Thyroid gland (tissue), 4 donors: Measurements from ENCODE around the gene PRRT2. TPM values are rescaled to one million over a fixed set of nuclear protein-coding genes. Genes with fewer than 3 reads are reported as not detected.

Experiments used
- DNase-seq, 2 donors: peaks; one replicate each; pipeline ENCODE4 v3.0.0-alpha.2; 2019
- H3K27ac ChIP-seq, 3 donors: fragments of 200-600 bp; sonication (generic); 1 replicate in 2 of 3; 2 replicates in 1 of 3; pipeline ENCODE4 v1.5.1; 2016 to 2019; ENCODE audit warnings: mild to moderate bottlenecking in 1 of 3, moderate library complexity in 1 of 3
- H3K27me3 ChIP-seq: fragments of 200-600 bp; sonication (generic); one replicate; pipeline ENCODE4 v1.5.1; 2019
- H3K36me3 ChIP-seq, 2 donors: fragments of 200-600 bp; sonication (generic); one replicate each; pipeline ENCODE4 v1.5.1; 2016 to 2019
- H3K4me1 ChIP-seq, 2 donors: fragments of 200-600 bp; sonication (generic); one replicate each; pipeline ENCODE4 v1.5.1; 2017 to 2019
- H3K4me3 ChIP-seq, 3 donors: fragments of 200-600 bp; sonication (generic); replicated peaks in 1 of 3; 1 replicate in 2 of 3; 2 replicates in 1 of 3; pipeline ENCODE4 v1.5.1; 2016; ENCODE audit warnings: mild to moderate bottlenecking in 1 of 3
- H3K9me3 ChIP-seq: fragments of 200-600 bp; sonication (generic); one replicate; pipeline ENCODE4 v1.5.1; 2017
- CTCF ChIP-seq, 6 experiments: fragments of 200-600 bp in 3 of 6; fragments of 450-650 bp in 3 of 6; sonication (generic) in 3 of 6; IDR thresholded peaks; one replicate each; pipeline ENCODE4 v1.5.1; 2016 to 2019; ENCODE audit warnings: antibody characterized with exemption in 6 of 6, mild to moderate bottlenecking in 2 of 6, inconsistent platforms in 1 of 6, moderate library complexity in 1 of 6
- POLR2A ChIP-seq, 2 donors: fragments of 450-650 bp; IDR thresholded peaks; one replicate each; pipeline ENCODE4 v1.6.1; 2017; ENCODE audit warnings: antibody characterized with exemption in 2 of 2, mild to moderate bottlenecking in 2 of 2, moderate library complexity in 1 of 2
- WGBS, 2 donors: methylation state at CpG; one replicate each; pipeline ENCODE4 v1.1.5; 2017; 5-methylcytosine and 5-hydroxymethylcytosine counted together
- intact Hi-C: fragments of 100-400 bp; cut with DNase I; formaldehyde crosslinking; loops from one replicate; pipeline ENCODE4 v1.15.1; 2023
- total RNA-seq, 4 donors: library from RNA; depleted of rRNA; stranded (reverse); fragments of >200 nt; gene quantifications; one replicate each; pipeline ENCODE4 v1.2.3, GENCODE V29; 2016

PRRT2 gene
- total RNA-seq, 4 donors from 2014 or later: 0.89 to 4.0 (median 2.4) TPM

DNA sequence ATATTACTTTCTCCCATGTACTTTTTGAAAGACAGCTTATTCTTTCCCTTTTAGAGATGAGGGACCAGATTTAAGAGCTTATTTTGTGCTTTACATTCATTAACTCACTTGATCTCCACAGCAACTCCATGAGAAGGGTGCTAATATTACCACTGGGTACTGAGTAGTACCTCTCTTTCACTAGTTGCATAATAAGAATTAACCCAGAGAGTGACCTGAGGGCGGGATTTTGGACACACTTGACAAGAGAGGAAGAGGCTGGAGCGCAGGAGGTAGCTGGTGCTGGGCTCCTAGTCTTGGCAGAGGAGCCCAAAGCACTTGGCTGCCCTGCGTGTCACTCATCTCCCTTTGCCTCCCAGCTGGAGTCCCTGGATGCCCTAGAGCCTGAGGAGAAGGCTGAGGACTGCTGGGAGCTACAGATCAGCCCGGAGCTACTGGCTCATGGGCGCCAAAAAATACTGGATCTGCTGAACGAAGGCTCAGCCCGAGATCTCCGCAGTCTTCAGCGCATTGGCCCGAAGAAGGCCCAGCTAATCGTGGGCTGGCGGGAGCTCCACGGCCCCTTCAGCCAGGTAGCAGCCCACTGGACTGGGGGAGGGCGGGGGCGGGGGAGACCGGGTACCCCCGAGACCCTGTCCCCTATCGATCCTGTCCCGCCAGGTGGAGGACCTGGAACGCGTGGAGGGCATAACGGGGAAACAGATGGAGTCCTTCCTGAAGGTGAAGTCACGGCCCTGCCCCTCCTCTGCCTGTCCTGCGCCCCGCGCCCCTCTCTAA, 7.3 kb upstream of the PRRT2 start:
- TF ChIP-seq POLR2A (IDR thresholded peaks at IDR 0.05) (peak in 1 of 2 donors; percentile 53), CTCF (IDR thresholded peaks at IDR 0.05) (peak in 1 of 6 experiments; percentile 8)
- Histone ChIP-seq H3K4me1 (peaks cover 22 to 36% of the 10 kb centered on the region in 2 donors), H3K27ac (peak overlapping the region; percentile 85 to 98 (median 97)), H3K9me3 (no peaks in the 10 kb centered on the region), H3K4me3 (peak overlapping the region; percentile 42 to 74 (median 69)), H3K27me3 (no peaks in the 10 kb centered on the region), H3K36me3 (peaks cover 14 to 15% of the 10 kb centered on the region in 2 donors)
- 2 to 3% methylated on average over 15 to 21 of the region's 26 CpGs for WGBS, 2 donors
- intact Hi-C loops: no loop called here
- peak; percentile 85 to 89 for DNase-seq

DNA sequence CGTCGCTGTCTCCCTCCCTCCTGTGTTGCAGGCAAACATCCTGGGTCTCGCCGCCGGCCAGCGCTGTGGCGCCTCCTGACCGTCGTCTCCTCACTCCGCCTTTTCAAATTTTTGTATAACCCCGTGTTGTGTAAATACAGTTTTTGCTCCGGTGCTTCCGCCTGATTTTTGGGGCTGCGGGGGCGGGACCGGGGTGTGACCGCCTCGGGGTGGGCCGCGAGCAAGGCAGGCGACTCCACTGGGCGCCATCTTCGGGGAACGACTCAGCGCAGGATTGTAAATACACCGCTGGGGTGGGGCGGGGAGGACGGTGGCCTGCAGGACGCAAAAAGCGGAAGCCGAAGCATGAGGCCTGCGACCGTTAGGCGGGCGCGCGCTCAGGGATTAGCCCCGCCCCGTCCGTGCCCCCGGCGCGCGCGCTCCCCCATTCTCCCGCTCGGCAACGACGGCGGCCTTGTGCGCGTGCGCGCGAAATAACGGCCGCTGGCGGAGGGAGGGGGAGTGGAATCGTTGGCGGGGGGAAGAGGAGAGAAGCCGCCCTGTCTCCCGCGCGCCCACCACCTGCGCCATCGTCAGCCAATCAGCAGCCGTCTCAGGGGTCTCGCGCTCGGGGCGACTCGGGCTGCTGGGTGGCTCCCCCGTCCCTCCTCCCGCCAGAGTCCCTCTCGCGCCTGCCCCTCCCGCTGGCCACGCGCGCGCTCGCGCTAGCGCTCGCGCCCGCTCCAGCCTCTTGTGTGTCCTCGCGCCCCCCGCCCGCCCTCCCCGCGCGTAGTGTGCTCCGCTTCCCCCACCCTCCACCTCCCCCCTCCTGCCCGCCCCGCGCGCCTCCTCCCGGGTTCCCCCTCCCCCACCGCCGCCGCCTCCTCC, 6.5 kb upstream of the PRRT2 start:
- TF ChIP-seq POLR2A (IDR thresholded peaks at IDR 0.05) (peak in 1 of 2 donors; percentile 88), CTCF (IDR thresholded peaks at IDR 0.05) (peak in 1 of 6 experiments; percentile 5)
- peak; percentile 98 for DNase-seq
- peaks cover 25 to 44% of the 10 kb centered on the region in 2 donors for H3K4me1 ChIP-seq
- intact Hi-C loops: no loop called here
- peak overlapping the region; percentile 52 to 74 (median 69) for H3K4me3 ChIP-seq
- peak overlapping the region; percentile 85 to 98 (median 97) for H3K27ac ChIP-seq
- 0 to 1% methylated on average over 13 to 58 of the region's 103 CpGs for WGBS, 2 donors
- H3K27me3 ChIP-seq: no peaks in the 10 kb centered on the region
- no peaks in the 10 kb centered on the region for H3K9me3 ChIP-seq
- H3K36me3 ChIP-seq: peaks cover 15 to 16% of the 10 kb centered on the region in 2 donors

- H3K27ac ChIP-seq: peak within 1 kb of the TSS; percentile 87 to 98 (median 97)
- H3K9me3 ChIP-seq: no peaks in the 10 kb centered on the region
- intact Hi-C loops: no loop called here
- DNase-seq: peak in 1 of 2 donors; percentile 95
- TF ChIP-seq CTCF (IDR thresholded peaks at IDR 0.05) (no peak), POLR2A (IDR thresholded peaks at IDR 0.05) (no peak)
- peaks cover 31 to 50% of the 10 kb centered on the region in 2 donors for H3K4me1 ChIP-seq
- WGBS, 2 donors: no CpG with 5 or more reads among the region's 67 CpGs
- peak within 1 kb of the TSS; percentile 52 to 74 (median 69) for H3K4me3 ChIP-seq
- peaks cover 11 to 15% of the 10 kb centered on the region in 2 donors for H3K36me3 ChIP-seq
- no peaks in the 10 kb centered on the region for H3K27me3 ChIP-seq
These were observed 5.9 kb upstream of the PRRT2 start, which contains the start of gene MAZ for GRCh38 chr16:29806099-29806579. Gene MAZ, plus strand, starts transcription at chr16:29806529. Its CDS starts 173 bp downstream, at chr16:29806702.

DNA sequence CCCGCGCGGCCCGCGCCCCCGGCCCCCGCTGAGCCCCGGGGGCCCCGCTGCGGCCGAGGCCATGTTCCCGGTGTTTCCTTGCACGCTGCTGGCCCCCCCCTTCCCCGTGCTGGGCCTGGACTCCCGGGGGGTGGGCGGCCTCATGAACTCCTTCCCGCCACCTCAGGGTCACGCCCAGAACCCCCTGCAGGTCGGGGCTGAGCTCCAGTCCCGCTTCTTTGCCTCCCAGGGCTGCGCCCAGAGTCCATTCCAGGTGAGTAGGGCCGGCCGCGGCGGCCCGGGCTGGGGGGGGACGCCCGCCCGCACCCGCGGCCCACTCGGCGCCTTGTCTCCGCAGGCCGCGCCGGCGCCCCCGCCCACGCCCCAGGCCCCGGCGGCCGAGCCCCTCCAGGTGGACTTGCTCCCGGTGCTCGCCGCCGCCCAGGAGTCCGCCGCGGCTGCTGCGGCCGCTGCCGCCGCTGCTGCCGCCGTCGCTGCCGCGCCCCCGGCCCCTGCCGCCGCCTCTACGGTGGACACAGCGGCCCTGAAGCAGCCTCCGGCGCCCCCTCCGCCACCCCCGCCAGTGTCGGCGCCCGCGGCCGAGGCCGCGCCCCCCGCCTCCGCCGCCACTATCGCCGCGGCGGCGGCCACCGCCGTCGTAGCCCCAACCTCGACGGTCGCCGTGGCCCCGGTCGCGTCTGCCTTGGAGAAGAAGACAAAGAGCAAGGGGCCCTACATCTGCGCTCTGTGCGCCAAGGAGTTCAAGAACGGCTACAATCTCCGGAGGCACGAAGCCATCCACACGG, 5.2 kb upstream of the PRRT2 start:
- no peaks in the 10 kb centered on the region for H3K9me3 ChIP-seq
- TF ChIP-seq CTCF (IDR thresholded peaks at IDR 0.05): no peak
- TF ChIP-seq POLR2A (IDR thresholded peaks at IDR 0.05): peak in 1 of 2 donors; percentile 17
- peak; percentile 61 to 72 for DNase-seq
- intact Hi-C loops: no loop called here
- peak overlapping the region in 1 of 3 donors; percentile 52 for H3K4me3 ChIP-seq
- peaks cover 36 to 51% of the 10 kb centered on the region in 2 donors for H3K4me1 ChIP-seq
- 2% methylated on average over 8 of the region's 99 CpGs; no CpG with 5 or more reads in 1 of the 2 donors for WGBS, 2 donors
- H3K27me3 ChIP-seq: no peaks in the 10 kb centered on the region
- H3K36me3 ChIP-seq: peaks cover 11 to 15% of the 10 kb centered on the region in 2 donors
- peak overlapping the region; percentile 86 to 96 (median 87) for H3K27ac ChIP-seq
